Ecto neural progenitor cell (in vitro differentiated cells): ENCODE data around the gene SYNGR1.
"Not testable (repeated sequence)": the region's sequence is repeated elsewhere in the genome, so short reads cannot be mapped to it uniquely, and the experiment has no call there.

Experiments used
- DNase-seq: peaks from one replicate; pipeline ENCODE4 v3.0.0-alpha.2; 2018; ENCODE audit warnings: low spot score

SYNGR1 gene

DNA sequence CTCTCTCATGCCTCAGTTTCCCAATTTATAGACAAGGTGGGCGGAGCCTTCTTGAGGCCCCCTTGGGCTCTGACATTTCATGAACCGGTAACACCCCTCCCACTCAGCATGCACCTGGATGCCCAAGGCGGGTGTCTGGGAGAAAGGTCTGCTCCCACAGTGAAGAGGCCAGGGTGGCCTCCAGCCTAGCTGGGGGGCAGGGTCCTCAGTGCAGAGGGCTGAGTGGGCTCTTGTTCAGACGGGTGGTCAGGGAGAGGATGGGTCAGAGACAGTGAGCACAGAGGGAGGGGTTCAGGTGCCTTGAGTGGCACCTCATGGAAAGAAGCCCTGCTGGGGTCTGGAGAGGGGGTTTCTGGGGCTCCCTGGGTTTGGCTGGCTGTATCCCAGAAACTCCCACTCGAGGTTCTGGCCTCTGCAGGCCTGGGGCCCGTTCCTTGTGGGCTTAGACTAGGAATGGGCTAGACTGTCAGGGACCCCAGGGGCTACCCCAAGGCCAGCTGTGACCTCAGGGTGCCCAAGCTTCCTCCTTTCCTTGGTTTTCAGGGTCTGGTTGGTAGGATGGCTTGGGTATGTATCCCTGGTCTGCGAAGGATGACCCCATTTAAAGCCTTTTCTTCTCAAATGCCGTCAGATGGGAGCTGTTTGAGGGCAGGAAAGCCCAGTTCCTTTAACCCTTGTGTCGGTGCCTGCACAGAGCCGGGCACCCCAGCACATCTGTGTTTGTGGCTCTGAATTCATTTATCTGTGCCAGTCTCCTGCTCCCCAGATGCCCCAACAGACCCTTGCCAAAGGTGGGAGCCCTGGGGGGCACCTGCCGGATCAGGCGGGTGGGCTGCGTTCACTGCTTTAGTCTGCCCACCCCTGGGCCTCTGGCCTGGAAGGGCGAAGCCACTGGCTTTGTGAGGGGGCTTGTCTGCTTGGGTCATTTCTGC is 1.2 kb downstream of the SYNGR1 start:
- DNase-seq, result no peak

DNA sequence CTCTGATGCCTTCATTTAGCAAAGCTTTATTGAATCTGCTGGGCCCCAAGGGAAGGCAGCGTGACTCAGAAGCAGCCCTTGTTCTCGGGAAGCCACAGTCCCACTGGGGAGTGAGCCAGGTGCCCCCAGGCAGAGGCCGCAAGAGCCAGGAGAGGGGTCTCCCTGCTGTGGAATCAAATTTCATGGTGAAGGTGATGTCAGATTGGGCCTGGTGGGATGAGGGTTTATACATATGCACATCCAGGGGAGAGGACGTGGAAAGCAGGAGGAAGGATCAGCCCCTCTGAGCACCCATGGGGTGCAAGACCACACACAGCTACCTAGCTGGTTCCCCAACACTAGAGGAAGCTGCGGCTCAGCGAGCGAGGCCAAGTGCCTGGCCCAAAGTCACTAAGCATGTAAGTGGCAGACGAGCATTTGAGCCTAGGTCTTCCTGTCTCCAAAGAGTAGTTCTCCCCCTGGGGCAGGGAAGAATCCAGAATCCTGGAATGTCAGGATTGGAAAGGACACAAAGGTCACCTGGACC is 2.0 kb downstream of the SYNGR1 start:
- DNase-seq, result no peak

DNA sequence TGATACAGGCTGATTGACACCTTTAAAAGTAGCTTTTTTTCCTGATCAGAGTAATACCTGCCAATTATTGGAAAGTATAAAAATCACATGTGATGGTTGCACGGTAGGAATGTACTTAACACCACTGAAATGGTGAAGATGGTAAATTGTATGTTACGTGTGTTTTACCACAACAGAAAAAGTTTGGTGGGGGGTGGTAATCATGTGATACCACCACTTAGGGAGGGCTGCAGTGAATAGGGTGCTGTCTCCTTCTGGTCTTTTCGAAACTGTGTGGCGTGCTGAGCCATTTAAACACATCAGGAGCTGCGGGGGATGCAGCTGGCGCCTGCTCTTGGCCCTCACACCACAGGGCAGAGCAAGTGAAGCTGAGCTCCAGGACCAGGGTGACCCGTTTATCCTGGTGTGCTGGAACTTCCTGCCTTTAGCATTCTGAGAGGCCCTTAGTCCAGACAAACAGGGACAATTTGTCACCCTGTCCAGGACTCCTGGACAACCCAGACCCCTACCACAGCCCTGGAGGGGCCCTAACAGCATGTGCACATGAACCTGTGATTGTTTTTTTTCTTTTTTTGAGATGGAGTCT is 2.6 kb downstream of the SYNGR1 start:
- DNase-seq, result no peak

DNA sequence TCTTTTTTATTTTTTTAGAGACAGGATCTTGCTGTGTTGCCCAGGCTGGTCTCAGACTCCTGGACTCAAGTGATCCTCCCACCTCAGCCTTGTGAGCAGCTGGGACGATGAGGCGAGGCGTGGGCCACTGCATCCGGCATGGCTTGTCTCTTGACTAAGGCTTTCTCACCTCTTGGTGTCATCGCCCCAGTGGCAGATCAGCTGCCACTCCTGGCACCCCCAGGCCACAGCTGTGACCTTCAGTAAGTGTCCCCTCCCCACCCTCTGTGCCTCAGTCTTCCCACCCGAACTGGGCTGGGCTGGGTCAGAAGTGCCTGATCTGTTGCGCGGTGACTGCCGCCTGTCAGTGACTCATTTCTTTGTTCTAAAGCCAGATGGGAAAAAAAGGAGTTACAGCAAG is 3.6 kb downstream of the SYNGR1 start:
- no peak for DNase-seq

DNA sequence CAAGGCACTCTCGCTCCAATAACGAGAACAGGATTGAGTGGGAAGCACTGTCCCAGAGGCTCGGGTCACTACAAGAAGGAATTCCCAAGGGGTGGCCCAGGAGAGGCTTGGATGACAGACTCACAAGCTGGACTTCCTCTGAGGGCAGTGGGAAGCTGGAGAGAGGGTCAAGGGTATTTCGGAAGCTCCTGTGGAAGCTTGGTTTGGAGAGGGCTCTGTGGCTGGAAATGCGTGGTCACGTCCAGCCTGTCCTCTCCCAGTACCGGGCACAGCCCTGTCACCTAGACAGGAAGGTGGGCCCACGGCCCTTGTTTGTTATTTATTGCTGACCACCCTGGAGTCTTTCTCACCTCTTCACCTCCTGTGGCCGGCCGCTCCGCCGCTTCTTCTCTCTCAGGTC is 5.3 kb downstream of the SYNGR1 start:
- no peak for DNase-seq

DNA sequence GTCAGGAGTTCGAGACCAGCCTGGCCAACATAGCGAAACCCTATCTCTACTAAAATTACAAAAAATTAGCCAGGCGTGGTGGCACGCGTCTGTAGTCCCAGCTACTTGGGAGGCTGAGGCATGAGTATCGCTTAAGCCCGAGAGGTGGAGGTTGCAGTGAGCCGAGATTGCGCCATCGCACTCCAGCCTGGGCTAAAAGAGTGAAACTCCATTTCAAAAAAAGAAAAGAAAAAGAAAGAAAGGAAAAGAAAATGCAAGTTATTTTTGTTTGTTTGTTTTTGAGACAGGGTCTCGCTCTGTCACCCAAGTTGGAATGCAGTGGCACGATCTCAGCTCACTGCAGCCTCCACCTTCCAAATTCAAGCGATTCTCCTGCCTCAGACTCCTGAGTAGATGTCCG is 6.0 kb downstream of the SYNGR1 start:
- DNase-seq, result not testable (repeated sequence)

DNA sequence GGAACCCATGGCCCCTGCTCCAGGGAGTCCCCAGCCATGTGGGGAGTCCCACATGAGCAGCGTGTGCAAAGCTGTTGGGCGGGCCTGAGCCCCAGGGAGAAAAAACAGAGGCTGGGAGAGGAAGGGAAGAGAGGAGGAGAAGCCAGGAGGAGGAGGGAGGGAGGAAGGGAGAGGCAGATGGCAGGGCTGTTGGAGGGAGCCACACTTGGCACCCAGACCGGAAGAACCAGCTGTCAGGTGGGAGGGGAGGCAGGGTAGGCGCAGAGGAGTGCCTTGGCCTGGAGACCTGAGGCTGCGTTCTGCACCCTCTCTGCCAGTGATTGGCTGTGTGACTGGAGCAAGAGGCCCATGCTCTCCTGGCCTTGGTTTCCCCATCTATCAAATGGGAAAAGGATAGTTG is 6.7 kb downstream of the SYNGR1 start:
- no peak for DNase-seq

DNA sequence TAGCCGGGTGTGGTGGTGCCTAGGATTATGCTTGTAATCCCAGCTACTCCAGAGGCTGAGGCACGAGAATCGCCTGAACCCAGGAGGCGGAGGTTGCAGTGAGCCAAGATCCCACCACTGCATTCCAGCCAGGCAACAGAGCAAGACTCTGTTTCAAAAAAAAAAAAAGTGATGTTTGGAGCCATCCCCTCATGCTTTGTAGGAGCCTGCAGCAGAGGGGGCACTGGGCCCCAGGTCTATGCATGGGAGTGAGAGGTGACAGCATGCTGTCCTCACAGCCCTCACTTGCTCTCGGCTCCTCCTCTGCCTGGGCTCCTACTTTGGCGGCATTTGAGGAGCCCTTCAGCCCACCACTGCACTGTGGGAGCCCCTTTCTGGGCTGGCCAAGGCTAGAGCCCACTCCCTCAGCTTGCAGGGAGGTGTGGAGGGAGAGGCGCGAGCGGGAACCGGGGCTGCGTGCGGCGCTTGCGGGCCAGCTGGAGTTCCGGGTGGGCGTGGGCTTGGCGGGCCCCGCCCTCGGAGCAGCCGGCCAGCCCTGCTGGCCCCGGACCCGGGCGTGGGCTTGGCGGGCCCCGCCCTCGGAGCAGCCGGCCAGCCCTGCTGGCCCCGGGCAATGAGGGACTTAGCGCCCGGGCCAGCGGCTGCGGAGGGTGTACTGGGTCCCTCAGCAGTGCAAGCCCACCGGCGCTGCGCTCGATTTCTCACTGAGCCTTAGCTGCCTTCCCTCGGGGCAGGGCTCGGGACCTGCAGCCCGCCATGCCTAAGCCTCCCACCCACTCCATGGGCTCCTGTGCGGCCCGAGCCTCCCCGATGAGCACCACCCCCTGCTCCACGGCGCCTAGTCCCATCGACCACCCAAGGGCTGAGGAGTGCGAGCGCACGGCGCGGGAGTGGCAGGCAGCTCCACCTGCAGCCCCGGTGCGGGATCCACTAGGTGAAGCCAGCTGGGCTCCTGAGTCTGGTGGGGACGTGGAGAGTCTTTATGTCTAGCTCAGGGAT is 7.6 kb downstream of the SYNGR1 start:
- DNase-seq, result not testable (repeated sequence)

DNA sequence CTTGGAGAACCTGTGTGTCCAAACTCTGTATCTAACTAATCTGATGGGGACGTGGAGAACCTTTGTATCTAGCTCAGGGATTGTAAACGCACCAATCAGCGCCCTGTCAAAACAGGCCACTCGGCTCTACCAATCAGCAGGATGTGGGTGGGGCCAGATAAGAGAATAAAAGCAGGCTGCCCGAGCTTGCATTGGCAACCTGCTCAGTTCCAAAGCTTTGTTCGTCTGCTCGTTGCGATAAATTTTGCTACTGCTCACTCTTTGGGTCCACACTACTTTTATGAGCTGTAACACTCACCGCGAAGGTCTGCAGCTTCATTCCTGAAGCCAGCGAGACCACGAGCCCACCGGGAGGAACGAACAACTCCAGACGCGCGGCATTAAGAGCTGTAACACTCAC is 8.4 kb downstream of the SYNGR1 start:
- DNase-seq, result not testable (repeated sequence)

DNA sequence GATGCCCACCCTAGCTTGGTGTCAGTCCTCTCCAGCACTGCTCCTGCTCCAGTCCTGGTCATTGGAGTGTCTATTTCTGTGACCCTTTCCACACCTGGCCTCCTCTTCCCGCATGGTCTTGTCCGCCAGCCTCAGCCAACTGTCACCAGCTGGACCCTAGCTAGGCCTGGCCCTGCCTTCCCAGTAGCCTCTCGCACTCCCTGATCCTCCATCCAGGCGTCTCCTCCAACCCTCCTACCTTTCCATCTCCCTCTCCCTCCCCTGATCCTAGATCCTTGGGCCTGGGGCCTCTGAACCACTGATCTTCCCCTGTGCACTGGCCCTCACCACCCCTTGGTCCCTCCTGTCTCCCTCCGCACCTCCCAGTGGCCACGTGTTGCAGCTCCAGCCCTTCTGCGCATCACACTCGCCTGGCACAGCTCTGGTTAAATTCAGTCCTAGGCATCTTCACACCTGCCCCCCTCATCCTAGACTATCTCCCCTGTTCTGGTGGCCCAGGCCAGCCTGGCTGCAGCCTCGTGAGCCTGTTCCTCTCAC is 9.9 kb downstream of the SYNGR1 start:
- DNase-seq, result no peak

DNA sequence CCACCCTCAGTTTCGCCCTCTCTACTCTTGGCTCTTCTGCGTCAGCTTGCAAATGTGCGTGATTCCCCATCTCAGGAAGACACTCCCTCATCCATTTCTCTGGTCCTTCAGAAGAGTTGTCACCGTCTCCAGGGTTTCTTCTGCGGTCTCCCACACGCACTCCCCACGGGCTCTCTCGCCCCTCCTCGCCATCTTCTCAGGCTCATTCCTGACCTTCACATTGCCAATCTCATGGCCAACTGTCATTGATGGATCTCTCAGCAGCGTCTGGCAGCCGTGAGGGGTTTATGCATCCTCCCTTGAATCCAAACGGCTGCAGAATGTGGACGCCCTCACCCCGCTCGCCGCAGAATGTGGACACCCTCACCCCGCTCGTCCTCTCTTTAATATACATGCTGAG is 10.5 kb downstream of the SYNGR1 start:
- no peak for DNase-seq

DNA sequence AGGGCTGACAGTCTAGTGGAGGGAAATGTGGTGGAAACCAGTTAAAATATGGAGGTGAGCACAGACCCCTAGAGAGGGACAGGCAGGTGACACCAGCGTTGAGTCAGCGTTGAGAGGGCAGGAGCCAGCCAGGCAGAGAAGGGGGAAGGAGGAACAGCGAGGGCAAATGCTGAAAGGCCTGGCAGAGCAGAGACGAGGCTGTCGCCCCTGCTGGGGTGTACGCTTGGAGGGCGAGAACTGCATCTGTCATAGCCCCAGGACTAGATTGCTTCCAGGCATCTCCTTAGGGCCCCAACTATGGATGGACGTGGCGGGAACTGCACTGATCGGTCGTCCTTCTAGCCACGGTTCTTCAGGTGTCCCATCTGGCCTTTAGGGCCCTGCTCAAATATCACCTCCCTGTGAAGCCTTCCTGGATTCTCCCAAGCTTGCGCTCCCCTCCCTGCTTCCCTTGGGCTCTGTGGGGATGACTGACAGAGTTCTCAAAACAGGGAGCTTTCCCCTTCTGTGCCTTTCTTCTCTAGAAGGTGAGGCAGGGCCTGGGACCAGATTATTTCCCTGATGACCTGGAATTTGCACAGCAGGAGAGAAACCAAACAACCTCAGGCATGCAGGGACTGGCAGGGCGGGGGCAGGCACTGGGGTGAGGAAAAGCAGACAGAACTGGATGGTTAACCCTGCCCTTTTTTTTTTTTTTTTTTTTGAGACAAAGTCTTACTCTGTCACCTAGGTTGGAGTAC is 11.1 kb downstream of the SYNGR1 start:
- no peak for DNase-seq

DNA sequence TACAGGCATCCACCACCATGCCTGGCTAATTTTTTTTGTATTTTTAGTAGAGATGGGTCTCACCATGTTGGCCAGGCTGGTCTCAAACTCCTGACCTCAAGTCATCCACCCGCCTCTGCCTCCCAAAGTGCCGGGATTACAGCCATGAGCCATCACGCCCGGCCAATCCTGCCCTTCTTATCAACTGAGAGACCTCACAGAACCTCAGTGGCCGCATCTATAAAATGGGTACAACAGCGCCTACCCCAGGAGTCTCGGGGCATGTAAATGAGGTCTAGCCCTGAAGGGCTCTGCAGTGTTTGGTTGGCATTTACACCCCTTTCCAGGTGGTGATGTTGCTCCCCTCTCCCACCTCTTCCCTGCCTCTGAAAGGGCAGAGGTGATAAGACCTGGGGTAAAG is 11.7 kb downstream of the SYNGR1 start:
- no peak for DNase-seq

DNA sequence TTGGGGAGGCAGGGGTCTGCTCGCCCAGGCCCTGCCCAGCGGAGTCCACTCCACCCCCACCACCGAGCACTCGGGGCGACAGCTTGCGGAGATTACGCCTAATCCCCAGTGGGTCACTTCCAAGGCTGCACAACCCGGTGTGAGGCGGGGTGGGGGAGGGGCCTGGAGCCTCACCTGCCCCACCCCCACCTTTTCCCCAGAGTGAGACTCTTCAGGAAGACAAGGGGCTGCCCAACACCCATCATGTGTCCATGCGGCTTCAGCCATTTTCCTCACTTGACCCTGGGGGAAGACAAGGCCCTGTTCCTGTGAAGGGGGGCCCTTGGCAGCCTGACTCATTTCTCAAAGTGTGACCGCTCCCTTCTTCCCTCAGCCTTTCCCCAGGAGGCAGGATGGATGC is 12.5 kb downstream of the SYNGR1 start:
- peak; percentile 46 for DNase-seq

DNA sequence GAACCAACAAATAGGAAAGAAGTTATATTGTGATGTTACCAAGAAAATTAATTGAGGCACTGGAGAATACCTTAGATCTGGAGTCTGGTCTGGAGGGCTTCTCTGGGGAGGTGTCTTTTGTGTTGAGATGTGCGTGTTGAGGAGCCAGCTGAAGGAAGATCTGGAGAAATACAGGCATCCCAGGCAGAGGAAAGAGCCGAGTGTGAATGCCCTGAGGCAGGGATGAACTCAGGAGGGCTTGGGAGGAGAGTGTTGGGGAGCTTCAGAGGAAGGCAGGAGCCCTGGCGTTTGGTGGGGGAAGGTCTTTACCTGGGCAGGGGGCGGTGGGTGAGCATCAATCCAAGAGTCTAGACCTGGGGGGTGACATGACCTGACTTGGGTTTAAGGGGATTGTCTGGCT is 13.1 kb downstream of the SYNGR1 start:
- peak; percentile 38 for DNase-seq

DNA sequence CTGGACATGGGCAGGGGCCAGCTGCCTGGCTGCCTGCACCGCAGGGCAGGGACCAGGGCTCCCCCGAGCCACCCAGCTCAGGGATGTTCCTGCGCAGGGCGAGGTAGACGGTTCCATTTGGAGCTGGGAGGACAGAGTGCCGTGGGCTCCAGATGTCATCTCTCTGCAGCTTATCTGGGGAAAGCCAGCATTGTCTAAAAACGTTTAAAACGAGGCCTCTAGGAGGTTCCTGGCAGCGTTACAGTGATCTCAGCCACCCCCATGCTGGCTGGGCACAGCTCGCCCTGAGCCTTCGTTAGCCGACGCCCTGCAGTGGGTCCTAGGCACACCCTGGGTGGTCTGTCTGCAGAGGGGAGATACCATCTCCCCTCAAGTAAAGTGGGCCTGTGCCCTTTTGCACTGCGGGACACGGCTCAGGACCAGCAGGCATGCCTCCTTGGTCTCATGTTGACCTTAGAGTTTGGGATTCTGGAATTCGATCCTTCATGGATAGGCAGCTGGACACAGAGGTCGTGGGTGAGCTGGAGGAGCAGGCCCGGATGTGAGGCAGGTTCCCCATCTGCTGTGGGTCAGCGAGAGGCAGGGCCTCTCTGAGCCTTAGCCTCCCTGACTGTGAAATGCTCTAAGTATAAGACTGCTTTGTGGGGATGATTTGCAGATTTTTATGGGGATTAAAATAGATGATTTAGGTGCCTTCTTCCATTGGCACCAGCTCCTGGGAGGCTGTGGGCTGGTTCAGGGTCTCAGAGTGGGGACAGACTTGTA is 14.1 kb downstream of the SYNGR1 start:
- DNase-seq, result peak; percentile 44

DNA sequence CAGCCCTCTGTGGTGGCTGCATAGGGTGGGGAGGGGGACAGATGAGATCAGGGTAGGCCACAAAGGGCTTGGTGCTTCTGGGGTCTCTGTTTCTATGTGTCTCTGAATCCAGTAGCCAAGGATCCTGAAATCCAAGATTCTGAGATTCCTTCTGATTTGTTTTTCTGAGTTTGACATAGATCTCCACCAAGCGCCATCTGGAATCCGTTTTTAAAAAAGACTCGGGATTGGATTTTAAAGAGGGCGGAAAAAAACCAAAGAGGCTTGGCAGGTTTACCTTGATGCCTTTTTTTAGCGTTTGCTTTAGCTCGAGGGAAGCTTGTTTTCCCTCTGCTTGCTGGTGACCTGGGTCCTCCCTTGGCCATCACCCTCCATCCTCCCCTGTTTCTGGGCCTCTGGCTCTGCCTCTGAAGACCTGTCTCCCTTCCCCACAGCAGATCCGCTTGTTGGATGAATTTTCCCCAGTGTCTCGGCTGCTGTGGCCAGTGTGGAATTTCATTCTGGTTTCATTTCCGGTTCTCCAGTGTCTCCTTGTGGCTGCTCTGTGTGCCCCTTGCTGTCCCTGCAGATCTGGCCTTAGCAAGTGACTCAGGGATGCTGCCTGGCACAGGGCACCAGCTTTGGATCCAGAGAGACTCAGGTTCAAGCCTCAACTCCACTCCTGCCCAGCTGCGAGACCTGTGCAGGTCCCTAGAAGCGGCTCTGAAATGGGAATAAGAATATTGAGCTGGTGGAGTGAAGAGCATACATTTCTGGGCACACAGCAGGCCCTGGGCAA is 15.1 kb downstream of the SYNGR1 start:
- DNase-seq, result no peak

DNA sequence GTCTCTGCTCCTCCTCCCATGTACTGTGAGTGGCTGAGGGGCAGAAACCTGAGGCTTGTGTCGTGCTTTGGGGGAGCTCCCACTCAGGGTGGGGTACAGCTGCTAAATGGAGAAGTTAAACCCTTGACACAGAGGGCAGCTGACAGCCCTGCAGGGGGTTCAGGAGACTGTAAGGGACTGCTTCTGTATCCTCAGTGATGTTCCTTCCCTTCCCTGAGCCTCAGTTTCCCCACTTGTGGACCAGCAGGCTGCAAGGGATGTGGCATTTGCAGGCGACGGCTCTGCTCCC is 15.6 kb downstream of the SYNGR1 start:
- no peak for DNase-seq

DNA sequence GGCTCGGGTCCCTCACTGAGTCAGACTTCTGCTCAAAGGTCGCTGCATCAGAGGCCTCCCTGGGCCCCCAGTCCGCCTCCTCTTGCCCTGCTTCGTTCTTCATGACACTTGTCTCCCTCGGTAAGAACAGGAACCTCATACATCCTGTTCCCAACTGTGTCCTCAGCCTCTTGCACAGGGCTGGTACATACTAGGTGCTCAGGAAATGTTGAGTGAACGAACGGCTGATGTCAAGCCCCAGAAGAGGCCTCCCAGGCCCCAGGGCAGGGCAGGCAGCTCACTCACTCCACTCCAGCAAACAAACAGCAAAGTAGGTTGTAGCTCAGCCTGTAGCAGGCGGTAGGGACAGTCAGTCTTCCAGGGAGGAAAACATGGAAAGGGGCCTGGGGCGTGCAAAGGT is 17.2 kb downstream of the SYNGR1 start:
- peak; percentile 36 for DNase-seq

DNA sequence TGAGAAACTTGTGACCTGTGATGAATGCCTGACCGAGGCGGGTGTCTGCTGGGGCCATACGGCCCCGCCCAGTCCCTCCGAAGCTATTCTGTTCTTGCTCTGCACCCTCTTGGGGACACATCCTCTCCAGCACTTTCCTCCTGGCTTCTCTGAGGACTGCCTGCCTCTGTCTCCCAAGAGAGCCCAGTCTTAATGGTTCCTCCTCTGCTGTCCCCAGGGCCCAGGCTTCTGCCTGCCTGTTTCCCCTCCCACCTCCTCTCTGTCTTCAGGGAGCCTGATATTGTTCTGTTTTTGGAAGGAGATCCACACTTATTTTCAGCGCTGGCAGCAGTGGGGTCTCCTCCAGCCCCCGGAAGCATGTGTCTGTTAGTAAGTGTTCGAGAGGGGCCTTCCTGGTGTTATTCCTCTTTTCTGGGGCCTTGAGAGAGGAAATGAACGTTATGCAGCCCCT is 18.7 kb downstream of the SYNGR1 start:
- DNase-seq, result no peak
